GM21423 (cell line): ENCODE results near the gene TUBB3.
"Not testable (repeated sequence)": the region's sequence is repeated elsewhere in the genome, so short reads cannot be mapped to it uniquely, and the experiment has no call there.

Source experiments
- ATAC-seq: cut with Tn5 transposase; IDR thresholded peaks from one replicate; pipeline ENCODE4 v1.9.1; 2021; ENCODE audit warnings: mild to moderate bottlenecking, moderate library complexity; ENCODE audit not compliant: unreplicated experiment

Gene TUBB3

GRCh38 chr16:89922884-89923639, at the start of gene TUBB3:
Gene TUBB3, plus strand, starts transcription at chr16:89923342. Its CDS starts 60 bp downstream, at chr16:89923402.
- ATAC-seq, result no peak

- peak; percentile 70 for ATAC-seq
Observed at GRCh38 chr16:89873972-89874689, 49.0 kb upstream of the TUBB3 start.

GRCh38 chr16:89879123-89879522, 44.0 kb upstream of the TUBB3 start:
- ATAC-seq, result not testable (repeated sequence)

GRCh38 chr16:89880477-89881367, 42.4 kb upstream of the TUBB3 start:
- ATAC-seq, result no peak

- no peak for ATAC-seq
Observed at GRCh38 chr16:89881368-89881730, 41.8 kb upstream of the TUBB3 start.

- no peak for ATAC-seq
Observed at GRCh38 chr16:89883346-89884040, 39.6 kb upstream of the TUBB3 start.

- ATAC-seq, result no peak
Observed at GRCh38 chr16:89884041-89884421, 39.1 kb upstream of the TUBB3 start.

GRCh38 chr16:89887243-89887642, 35.9 kb upstream of the TUBB3 start:
- ATAC-seq, result no peak

- no peak for ATAC-seq
Observed at GRCh38 chr16:89890200-89890599, 32.9 kb upstream of the TUBB3 start.

- no peak for ATAC-seq
Observed at GRCh38 chr16:89890886-89891657, 32.1 kb upstream of the TUBB3 start.

GRCh38 chr16:89892055-89892630, 31.0 kb upstream of the TUBB3 start:
- no peak for ATAC-seq

- ATAC-seq, result no peak
Observed at GRCh38 chr16:89892635-89893034, 30.5 kb upstream of the TUBB3 start.

GRCh38 chr16:89893642-89894548, 29.2 kb upstream of the TUBB3 start:
- no peak for ATAC-seq

- no peak for ATAC-seq
Observed at GRCh38 chr16:89895482-89896250, 27.5 kb upstream of the TUBB3 start.

GRCh38 chr16:89897204-89897603, 25.9 kb upstream of the TUBB3 start:
- no peak for ATAC-seq

GRCh38 chr16:89898201-89898967, 24.8 kb upstream of the TUBB3 start:
- no peak for ATAC-seq

GRCh38 chr16:89899879-89900481, 23.2 kb upstream of the TUBB3 start:
- no peak for ATAC-seq
